ENCODE measurements around the gene SRP68.

DNA sequence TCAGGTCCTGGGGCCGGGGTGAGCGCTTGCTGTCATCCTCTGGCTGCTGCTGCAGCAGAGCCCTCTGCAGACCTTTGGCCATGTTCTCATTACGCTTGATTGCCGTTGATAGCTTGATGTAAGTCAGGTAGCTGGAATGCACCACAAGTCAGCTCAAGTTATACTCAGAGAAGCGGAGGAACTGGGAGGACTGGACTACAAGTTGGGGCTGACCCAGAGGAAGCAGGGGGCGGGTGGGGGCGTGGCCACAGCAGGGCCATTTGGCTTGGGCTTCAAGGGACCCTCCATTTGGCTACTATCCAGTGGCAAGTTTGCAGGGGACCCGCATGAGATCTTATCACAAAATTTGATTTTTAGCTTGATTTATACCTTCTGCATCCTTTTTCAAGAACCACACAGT, 26.3 kb downstream of the SRP68 start:
- TF ChIP-seq, protein P1, sequence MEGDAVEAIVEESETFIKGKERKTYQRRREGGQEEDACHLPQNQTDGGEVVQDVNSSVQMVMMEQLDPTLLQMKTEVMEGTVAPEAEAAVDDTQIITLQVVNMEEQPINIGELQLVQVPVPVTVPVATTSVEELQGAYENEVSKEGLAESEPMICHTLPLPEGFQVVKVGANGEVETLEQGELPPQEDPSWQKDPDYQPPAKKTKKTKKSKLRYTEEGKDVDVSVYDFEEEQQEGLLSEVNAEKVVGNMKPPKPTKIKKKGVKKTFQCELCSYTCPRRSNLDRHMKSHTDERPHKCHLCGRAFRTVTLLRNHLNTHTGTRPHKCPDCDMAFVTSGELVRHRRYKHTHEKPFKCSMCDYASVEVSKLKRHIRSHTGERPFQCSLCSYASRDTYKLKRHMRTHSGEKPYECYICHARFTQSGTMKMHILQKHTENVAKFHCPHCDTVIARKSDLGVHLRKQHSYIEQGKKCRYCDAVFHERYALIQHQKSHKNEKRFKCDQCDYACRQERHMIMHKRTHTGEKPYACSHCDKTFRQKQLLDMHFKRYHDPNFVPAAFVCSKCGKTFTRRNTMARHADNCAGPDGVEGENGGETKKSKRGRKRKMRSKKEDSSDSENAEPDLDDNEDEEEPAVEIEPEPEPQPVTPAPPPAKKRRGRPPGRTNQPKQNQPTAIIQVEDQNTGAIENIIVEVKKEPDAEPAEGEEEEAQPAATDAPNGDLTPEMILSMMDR (IDR thresholded peaks at IDR 0.05; ENCODE audit: insufficient read depth, low read depth, low read length) = no peak
- no peak for TF ChIP-seq EZH2 (IDR thresholded peaks at IDR 0.05; ENCODE audit: insufficient read depth, low read length)

All from astrocyte (in vitro differentiated cells and primary cell).